C4-2B (cell line): ENCODE data around the gene TULP4.

Experiments
- H3K27ac ChIP-seq: fragments of 450-650 bp; 2 replicates; pipeline ENCODE4 v1.5.1; 2017
- CTCF ChIP-seq: fragments of 450-650 bp; conservative IDR thresholded peaks from 2 replicates; pipeline ENCODE4 v1.5.1; 2017; ENCODE audit warnings: mild to moderate bottlenecking
- ZFX ChIP-seq: fragments of 450-650 bp; IDR thresholded peaks from 2 replicates; pipeline ENCODE4 v1.6.1; 2017

The TULP4 gene

GRCh38 chr6:158313989-158314388 lies 1.7 kb downstream of the TULP4 start:
- TF ChIP-seq CTCF = no peak
- H3K27ac ChIP-seq = no peak overlapping the region

GRCh38 chr6:158314737-158315136 lies 2.5 kb downstream of the TULP4 start:
- H3K27ac ChIP-seq = no peak overlapping the region
- TF ChIP-seq ZFX = no peak
- TF ChIP-seq CTCF = no peak

GRCh38 chr6:158316022-158316421 lies 3.8 kb downstream of the TULP4 start:
- H3K27ac ChIP-seq = no peak overlapping the region
- no peak for TF ChIP-seq ZFX
- TF ChIP-seq CTCF = no peak

GRCh38 chr6:158321960-158322359 lies 9.7 kb downstream of the TULP4 start:
- no peak overlapping the region for H3K27ac ChIP-seq
- no peak for TF ChIP-seq ZFX
- TF ChIP-seq CTCF = no peak

- H3K27ac ChIP-seq = no peak overlapping the region
- TF ChIP-seq CTCF = no peak
- TF ChIP-seq ZFX = no peak
Observed at GRCh38 chr6:158322400-158322723, 10.1 kb downstream of the TULP4 start.

- TF ChIP-seq CTCF (no peak), ZFX (no peak)
- no peak overlapping the region for H3K27ac ChIP-seq
Observed at GRCh38 chr6:158322724-158323560, 10.7 kb downstream of the TULP4 start.

- no peak overlapping the region for H3K27ac ChIP-seq
Observed at GRCh38 chr6:158323561-158323958, 11.3 kb downstream of the TULP4 start.

More at GRCh38 chr6:158323561-158323958, 11.3 kb downstream of the TULP4 start:
- TF ChIP-seq CTCF (no peak), ZFX (no peak)
